ENCODE measurements around the gene DISP3.

- no peak for TF ChIP-seq CTCF (IDR thresholded peaks at IDR 0.05; ENCODE audit: low read depth, low read length)
- TF ChIP-seq POLR2A (IDR thresholded peaks at IDR 0.05; ENCODE audit: extremely low read depth, insufficient read length): no peak
Measured at GRCh38 chr1:11585389-11585788, 106.4 kb downstream of the DISP3 start.

Data from NB4 (cell line).